GM19438 (cell line): ENCODE data around the gene IGFBPL1.
"Not testable (repeated sequence)": the region's sequence is repeated elsewhere in the genome, so short reads cannot be mapped to it uniquely, and the experiment has no call there.

Experiments used
- ATAC-seq: cut with Tn5 transposase; IDR thresholded peaks from one replicate; pipeline ENCODE4 v1.9.1; 2021; ENCODE audit warnings: low read depth; ENCODE audit not compliant: unreplicated experiment

Gene IGFBPL1

DNA sequence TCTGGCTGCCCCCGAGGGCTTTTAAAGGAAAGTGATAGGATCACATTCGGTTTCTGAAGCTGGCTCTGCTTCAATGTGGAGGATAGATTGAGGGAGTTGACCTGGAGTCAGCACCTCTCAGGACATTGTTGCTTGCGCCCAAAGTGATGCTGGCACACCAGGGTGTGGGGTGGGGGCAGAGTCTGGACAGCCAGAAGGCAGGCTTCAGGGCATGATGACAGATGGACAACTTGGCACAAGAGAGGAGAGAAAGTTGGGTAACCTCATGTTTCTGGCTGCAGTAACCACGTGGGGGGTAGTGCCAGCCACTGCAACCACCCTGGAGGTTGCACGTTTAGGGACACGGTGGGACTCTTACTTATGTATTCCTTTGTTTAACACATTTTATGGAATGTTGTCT lies 22.3 kb downstream of the IGFBPL1 start:
- ATAC-seq, result no peak

DNA sequence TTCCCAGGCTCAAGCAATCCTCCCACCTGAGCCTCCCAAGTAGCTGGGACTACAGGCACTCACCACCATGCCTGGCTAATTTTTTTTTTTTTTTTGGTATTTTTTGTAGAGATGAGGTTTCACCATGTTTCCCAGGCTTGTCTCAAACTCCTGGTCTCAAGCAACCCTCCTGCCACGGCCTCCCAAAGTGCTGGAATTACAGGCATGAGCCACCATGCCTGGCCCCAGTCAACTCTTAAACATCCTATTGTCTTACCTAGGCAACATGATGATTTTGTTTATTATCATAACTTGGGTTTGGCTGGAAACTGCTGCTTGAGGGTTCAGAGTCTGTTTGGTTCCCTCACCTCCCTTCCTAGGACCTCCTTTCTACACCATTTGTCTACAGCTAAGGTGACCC lies 25.1 kb downstream of the IGFBPL1 start:
- not testable (repeated sequence) for ATAC-seq

DNA sequence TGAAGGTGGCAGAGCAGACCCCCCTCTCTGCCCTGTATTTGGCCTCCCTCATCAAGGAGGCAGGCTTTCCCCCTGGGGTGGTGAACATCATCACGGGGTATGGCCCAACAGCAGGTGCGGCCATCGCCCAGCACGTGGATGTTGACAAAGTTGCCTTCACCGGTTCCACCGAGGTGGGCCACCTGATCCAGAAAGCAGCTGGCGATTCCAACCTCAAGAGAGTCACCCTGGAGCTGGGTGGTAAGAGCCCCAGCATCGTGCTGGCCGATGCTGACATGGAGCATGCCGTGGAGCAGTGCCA lies 27.9 kb downstream of the IGFBPL1 start:
- ATAC-seq, result no peak

DNA sequence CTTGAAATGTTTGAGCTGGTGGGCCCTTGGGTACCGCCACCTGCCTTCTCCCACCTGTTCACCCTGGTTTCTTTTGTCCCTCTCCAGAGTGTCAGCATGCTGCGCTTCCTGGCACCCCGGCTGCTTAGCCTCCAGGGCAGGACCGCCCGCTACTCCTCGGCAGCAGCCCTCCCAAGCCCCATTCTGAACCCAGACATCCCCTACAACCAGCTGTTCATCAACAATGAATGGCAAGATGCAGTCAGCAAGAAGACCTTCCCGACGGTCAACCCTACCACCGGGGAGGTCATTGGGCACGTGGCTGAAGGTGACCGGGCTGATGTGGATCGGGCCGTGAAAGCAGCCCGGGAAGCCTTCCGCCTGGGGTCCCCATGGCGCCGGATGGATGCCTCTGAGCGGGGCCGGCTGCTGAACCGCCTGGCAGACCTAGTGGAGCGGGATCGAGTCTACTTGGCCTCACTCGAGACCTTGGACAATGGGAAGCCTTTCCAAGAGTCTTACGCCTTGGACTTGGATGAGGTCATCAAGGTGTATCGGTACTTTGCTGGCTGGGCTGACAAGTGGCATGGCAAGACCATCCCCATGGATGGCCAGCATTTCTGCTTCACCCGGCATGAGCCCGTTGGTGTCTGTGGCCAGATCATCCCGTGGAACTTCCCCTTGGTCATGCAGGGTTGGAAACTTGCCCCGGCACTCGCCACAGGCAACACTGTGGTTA lies 28.4 kb downstream of the IGFBPL1 start:
- no peak for ATAC-seq

DNA sequence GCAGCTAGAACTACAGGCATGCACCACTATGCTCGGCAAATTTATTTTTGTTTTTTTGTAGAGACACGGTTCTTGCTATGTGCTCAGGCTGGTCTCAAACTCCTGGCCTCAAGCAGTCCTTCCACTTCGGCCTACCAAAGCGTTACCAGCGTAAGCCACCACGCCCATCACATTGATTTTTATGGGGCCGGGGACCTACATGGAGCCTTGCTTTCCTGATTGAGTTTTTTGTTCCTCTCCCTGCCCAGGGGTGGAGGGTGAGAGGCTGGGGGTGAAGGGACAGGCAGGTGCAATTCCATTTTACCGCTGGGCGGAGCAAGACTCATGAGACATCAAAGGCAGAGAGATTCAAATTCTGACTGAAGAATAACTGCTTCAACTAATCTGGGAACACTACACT lies 29.8 kb downstream of the IGFBPL1 start:
- no peak for ATAC-seq

DNA sequence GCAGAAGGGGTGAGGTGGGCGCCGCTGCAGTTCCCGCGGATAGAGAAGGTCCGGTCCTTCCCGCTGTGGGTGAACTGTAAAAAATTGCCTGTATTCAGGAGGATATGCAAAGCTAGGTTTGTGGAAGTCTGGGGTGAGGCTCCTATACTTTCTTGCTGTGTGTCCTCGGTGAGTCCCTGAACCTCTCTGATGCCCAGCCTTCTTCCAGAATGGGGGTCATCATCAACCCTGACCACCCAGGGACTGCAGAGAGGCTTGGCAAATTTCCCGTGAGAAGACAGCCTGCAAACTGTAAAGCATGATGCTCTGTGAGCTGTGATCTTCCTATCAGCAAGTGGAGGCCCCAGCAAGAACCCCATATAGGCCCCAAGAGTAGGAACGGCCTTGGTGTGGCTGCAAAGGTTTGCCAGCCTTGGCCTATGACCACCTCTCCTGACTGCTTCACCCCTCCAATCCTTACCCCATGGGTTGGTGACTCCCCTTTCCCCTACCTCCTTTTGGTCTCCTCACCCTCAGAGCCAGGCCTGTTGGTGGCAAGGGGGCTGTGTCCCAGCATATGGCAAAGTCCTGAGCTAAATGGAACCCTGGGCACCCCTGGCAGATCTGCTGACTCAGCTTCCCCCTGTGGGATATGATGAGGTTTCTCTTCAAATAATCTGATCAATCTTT lies 31.0 kb downstream of the IGFBPL1 start:
- no peak for ATAC-seq

DNA sequence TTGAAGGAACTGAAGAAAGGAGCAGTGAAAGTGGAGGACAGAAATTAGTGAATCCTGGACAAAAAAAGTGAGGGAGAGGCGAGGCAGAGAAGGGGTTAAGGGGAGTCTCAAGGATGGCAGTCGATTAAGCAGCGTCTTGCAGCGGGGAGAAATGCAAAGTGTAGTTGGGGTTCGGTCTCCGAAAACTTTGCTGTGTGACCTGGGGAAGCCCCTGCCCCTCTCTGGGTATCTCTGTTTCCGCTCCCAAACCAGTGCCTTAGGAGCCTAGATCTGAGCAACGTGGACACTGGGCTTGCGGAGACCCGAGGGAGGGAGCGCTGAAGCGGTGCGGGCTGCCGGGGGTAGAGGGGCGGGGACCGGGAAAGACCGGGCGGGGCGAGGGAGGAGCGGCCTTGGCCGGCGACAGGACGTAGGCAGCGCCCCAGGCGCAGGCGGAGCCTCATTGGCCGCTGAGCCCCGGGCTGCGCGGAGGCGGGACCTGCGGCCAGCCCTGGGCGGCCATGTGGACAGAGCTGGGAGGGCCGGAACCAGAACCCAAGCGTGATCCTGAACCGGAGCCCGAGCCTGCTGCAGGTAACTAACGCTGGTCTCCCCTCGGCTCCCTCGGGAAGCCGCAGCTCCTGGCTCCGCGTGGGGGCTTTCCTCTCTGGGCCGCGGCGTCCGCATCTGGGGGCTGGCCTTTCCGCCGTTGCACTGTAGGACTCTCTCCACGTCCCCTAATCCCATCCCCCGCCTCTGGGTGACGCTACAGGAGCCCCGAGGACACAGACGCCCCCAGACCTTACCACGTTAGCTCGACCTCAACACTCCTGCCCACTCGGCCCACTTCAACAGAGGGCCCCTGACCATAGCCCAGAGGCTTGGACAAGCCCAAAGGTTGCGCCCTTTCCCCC lies 31.8 kb downstream of the IGFBPL1 start, which contains the start of gene ALDH1B1:
ALDH1B1 (plus strand) TSS at position 468 of the 893 bp plus-strand sequence. CDS start 3,047 bp downstream, outside the sequence.
- ATAC-seq, result peak; percentile 98

DNA sequence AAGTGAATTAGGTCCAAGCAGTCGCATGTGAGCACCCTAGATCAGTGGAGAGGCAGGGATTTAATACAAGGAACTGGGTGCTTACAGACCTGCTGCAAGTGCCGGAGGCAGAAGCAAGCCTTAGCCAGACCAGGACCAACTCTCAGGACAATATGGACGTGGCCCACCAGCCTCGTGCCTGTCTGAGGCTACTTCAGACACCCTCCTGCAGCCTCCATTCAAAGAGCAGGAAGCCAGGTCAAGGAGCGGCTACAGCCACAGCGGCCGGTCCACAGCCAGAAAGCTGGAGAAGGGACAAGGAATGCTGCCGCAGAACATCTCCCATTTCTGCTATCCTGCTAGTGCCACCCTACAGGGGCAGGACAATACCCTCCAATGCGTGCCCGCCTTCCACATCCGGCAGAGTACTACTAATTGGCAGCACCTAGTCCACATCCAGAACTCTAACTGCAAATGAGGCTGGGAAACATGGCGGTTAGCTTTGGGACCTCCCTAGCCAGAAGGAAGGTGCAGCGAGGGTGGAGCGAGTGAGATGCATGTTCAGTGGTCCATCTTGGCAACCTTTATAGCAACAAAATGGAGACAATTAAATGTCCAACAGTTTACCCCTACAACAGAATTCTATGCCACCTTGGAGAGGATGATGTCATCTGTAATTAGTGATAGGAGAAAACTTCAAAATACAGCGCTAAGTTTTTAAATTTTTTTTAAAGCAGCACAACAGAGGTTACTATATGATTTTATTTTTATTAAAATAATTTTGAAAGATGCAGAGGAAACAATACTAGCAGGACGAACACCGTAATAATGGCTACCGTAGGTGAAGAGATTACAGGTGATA lies 32.8 kb downstream of the IGFBPL1 start:
- ATAC-seq, result no peak

DNA sequence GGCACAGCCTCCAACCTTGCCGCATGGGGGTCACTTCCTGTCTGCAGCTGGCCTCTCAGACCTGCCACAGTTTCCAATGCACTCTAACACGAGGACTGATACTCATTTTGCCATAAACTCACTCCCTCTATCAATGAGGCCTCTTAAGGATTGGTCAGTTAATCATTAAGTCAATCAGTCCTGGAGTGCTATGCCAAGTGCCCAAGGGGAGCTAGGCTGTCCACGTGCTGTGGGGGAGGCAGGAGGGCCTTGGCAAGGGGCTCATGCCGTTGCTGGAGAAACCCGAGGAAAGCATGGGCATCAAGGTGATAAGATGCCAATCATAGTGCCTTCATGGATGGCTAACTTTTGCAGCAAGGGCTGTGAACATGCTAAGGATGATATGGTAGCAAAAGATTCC lies 33.4 kb downstream of the IGFBPL1 start:
- ATAC-seq, result no peak

DNA sequence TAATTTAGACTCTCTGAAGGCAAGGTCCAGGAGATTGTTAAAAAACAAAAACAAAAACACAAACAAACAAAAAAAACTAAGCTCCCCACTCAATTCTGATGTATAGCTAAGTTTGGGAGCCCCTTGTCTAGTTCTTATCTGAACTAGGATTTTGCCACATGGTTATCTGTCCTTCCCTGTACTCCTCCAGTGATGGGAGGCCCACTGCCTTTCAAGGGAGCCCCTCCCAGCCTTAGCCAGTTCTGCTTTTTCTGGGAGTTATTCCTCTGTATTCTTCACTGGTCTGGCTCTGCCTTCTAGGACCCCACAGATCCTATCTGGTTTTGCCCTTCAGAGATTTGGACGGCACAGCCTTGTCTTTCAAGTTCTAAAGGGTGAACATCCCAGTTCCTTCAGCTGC lies 33.8 kb downstream of the IGFBPL1 start:
- ATAC-seq, result no peak

DNA sequence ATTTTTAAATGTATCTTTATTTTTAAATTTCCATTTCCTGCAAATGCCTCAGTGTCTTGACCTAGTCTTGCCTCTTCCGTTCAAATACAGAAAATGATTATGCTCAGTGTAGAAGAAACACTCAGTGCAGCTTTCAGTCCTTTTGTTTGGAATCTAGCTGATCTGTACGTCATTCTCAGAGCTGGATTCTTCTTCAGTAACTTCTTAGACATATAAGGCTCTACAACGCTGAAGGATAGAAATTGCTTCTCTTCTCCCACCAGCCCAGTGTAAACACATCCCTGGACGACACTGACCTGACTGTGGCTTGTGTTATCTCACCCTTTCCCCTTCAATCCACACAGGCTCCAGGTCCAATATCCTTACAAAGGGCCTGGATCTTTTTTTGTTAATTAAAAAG lies 34.9 kb downstream of the IGFBPL1 start:
- no peak for ATAC-seq

DNA sequence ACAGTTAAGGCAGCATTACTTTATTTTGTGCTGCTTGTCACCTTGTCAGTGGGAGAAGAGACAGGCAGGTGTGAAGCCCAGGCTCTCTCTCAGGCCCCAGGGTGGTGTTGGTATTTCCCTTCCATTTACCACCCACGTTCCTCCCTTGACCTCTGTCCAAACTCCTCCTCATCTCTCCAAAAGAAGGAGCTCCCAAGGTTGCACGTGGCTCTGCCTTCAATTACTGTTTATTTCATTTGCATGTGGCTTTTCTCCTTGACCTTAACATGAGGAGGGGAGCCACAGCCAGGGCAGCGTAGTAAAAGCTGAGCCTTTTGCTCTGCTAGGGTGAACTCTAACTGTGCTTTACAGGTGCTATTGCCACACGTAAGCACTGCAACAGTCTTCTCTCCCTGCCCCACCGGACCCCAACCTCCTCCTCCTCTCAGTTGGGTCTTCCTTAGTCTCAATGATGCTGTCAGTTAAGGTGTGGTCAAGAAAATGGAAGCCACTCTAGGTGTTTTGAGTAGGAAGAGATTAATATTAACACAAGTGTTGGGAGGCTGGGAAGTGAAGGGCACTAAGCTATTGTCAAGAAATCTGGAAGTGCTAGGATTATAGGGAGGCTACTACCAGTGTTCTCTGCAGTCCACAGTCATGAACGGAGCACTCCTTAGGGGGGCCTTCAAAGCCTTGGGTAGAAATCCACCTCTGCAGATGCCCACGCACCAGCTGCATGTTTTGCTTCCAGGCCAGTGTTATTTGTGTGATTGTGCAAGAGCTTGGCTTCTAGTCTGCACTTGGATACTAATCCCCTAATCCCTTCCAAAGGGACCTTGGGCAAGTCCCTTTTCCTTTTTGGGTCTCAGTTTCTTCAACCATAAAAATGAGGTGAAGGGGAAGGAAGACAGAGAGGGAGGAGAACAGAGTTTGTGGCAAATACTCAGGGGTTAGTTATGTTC lies 35.7 kb downstream of the IGFBPL1 start:
- no peak for ATAC-seq

DNA sequence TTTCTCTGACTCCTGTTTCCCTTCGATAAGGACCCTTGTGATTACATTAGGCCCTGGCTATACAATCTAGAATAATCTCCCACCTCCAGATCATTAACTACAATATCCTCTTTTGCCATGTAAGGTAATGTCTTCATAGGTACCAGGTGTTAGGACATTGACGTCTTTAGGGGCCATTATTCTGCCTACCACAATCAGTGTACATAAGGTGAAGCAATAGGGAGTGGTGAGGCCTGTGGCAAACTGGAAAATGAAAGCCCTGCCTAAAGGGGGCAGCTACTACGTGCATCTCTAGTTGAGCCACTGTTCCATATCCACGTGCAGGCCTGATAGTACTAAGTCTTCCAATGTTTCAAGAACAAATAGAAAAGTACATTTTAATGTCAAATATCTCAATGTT lies 36.5 kb downstream of the IGFBPL1 start:
- ATAC-seq, result no peak

DNA sequence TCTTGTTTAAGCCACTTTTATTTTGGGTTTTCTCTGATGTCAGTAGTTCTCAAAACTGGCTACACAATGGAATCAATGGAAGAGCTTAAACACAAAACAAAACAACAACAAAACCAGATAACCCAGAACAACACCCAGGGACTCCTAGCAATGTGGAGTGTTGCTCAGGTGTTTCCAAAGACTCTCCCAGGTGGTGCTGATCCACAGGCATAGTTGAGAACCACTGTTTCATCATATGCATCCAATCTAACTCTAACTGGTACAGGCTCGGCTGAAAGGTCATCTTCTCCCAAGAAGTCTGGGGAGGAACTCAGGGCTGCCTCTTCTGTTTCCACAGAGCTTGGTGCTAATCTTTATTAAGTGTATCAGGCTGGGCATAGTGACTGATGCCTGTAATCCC lies 37.2 kb downstream of the IGFBPL1 start:
- ATAC-seq, result no peak

DNA sequence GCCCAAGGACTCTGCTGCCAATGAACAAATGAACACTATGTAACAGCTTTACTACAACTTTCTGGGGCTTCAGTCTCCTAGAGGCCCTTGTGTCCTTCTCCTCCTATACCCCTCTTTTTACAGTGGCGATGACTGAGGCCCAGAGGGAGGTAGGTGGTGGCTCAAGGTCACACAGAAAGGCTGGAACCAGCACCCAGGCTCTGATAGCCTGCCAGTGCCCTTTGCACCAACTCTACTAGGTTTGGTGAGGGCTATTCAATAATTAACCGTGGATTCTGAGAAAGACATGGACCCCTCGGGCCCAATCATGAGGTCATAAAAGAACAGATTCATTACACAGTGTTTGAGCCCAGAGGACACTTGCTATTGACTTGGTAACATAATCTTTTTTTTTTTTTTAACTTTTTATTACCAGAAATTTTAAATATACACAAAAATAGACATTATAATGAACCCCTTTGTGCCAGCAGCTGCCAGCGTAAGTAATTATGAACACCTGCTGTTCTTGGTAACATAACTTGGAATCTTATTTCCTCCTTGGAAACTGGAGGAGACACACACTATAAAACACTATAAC lies 37.8 kb downstream of the IGFBPL1 start:
- ATAC-seq, result no peak

DNA sequence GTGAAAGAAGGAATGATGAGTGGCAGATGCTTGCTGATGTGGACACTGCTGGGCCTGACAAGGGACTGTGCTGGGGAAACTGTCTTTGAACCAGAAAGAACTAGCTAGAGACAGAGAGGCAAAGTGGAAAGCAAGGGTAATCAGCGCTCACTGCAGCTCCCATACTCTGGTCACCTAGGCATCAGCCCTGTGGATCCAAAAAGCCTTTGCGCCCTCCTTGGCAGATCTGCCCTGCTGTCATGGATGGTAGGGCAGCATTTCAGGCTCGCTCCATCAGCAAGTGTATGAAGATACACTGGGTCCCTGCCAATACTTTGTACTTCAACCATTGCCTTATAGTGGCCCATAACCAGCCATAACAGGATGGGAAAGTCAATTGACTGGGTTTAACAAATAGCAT lies 38.4 kb downstream of the IGFBPL1 start:
- ATAC-seq, result no peak

DNA sequence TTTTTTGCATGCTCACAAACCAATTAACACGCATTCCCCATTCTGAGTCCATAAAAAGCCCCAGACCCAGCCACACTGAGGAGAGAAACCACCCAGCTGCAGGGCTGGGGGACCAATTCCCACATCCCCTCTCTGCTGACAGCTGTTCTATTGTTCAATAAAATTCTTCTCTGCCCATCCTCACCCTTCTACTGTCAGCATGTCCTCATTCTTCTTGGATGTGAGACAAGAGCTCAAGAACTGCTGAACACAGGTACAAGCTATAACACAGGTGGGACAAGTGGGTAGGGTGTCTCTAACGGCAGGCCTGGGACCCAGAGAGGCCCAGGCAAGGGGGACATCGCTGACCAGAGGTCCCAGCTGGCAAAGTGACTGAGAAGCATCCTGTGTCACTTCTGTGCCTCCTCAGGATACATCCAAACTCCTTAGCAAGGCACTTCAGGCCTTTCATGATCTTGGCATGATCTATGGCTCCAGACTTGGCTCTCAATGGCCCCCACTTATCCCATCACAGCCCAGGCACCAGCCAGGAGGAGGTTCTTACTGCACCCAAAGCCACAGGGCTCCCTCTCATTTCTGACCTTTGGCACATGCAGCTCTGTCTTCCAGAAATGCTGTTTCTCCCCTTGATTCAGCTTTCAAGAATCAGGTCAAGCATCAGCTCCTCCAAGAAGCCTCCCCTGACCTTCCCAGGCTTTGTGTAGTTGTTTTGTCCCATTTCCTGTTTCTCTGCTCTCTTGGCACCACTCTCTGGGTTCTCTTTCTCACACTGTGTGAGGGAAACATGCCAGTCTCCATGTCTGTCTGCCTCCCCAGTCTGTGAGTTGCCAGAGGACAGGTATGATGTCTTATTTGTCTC lies 39.0 kb downstream of the IGFBPL1 start:
- ATAC-seq, result no peak

DNA sequence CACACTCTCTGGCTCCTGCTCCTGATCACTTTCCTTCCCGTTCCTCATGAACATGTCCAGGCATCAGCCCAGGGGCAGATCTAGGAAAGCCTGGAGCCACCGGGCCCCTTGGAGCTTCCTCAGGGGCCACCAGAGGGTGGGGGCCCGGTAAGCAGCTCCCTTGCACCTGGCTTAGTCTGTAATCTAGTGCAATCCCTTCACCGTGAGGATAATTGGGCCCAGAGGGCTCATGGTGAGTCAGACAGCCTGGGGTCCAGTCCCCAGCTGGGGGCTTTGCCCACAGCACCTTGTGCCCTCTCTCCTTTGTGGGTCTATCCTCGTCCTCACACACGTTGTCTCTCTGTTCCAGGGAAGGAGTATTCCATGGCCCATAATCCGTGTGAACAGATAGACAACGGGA lies 42.1 kb downstream of the IGFBPL1 start:
- no peak for ATAC-seq
